HEK293 (cell line): Measurements from ENCODE around the gene SUCLA2.

Experiments
- BCL11A ChIP-seq: fragments of 450-650 bp; formaldehyde crosslinking; IDR thresholded peaks from 2 replicates; pipeline ENCODE4 v1.5.1; 2016; ENCODE audit warnings: low read depth, missing biosample characterization, missing genetic modification characterization
- KLF10 ChIP-seq: fragments of 450-650 bp; IDR thresholded peaks from 2 replicates; pipeline ENCODE4 v1.5.1; 2018; ENCODE audit warnings: missing biosample characterization, mild to moderate bottlenecking, missing genetic modification characterization
- KLF8 ChIP-seq: fragments of 450-650 bp; formaldehyde crosslinking; IDR thresholded peaks from 2 replicates; pipeline ENCODE4 v1.5.1; 2016; ENCODE audit warnings: missing biosample characterization, missing genetic modification characterization
- MZF1 ChIP-seq: fragments of 450-650 bp; formaldehyde crosslinking; IDR thresholded peaks from 2 replicates; pipeline ENCODE4 v1.5.1; 2017; ENCODE audit warnings: missing biosample characterization, missing genetic modification characterization, borderline replicate concordance
- PRDM1 ChIP-seq: fragments of 450-650 bp; formaldehyde crosslinking; IDR thresholded peaks from 2 replicates; pipeline ENCODE4; 2016; ENCODE audit warnings: missing biosample characterization, missing genetic modification characterization
- SCRT1 ChIP-seq: fragments of 450-650 bp; formaldehyde crosslinking; IDR thresholded peaks from 2 replicates; pipeline ENCODE4 v1.5.1; 2016; ENCODE audit warnings: missing biosample characterization, missing genetic modification characterization, borderline replicate concordance
- TRIM28 ChIP-seq: IDR thresholded peaks from 2 replicates; pipeline ENCODE4 v1.6.1; 2011; ENCODE audit warnings: low read length, control low read depth, borderline replicate concordance
- WT1 ChIP-seq: fragments of 450-650 bp; formaldehyde crosslinking; IDR thresholded peaks from 2 replicates; pipeline ENCODE4 v1.5.1; 2016; ENCODE audit warnings: missing biosample characterization, missing genetic modification characterization
- YY1 ChIP-seq: fragments of 450-650 bp; formaldehyde crosslinking; IDR thresholded peaks from 2 replicates; pipeline ENCODE4 v1.5.1; 2018; ENCODE audit warnings: missing biosample characterization, missing genetic modification characterization
- ZBTB1 ChIP-seq: fragments of 450-650 bp; formaldehyde crosslinking; IDR thresholded peaks from 2 replicates; pipeline ENCODE4 v1.5.1; 2016; ENCODE audit warnings: missing biosample characterization, missing genetic modification characterization
- ZBTB20 ChIP-seq: fragments of 450-650 bp; formaldehyde crosslinking; IDR thresholded peaks from 2 replicates; pipeline ENCODE4 v1.5.1; 2016; ENCODE audit warnings: missing biosample characterization, missing genetic modification characterization
- ZBTB7A ChIP-seq: fragments of 450-650 bp; formaldehyde crosslinking; IDR thresholded peaks from 2 replicates; pipeline ENCODE4 v1.5.1; 2016; ENCODE audit warnings: low read depth, missing biosample characterization, missing genetic modification characterization
- ZFHX2 ChIP-seq: fragments of 450-650 bp; formaldehyde crosslinking; conservative IDR thresholded peaks from 2 replicates; pipeline ENCODE4 v1.5.1; 2016; ENCODE audit warnings: missing biosample characterization, missing genetic modification characterization
- ZFP41 ChIP-seq: fragments of 450-650 bp; formaldehyde crosslinking; IDR thresholded peaks from 2 replicates; pipeline ENCODE4 v1.5.1; 2016; ENCODE audit warnings: missing biosample characterization, missing genetic modification characterization, borderline replicate concordance
- ZNF121 ChIP-seq: fragments of 450-650 bp; formaldehyde crosslinking; IDR thresholded peaks from 2 replicates; pipeline ENCODE4 v1.5.1; 2016; ENCODE audit warnings: missing biosample characterization, missing genetic modification characterization
- ZNF2 ChIP-seq: fragments of 450-650 bp; formaldehyde crosslinking; IDR thresholded peaks from 2 replicates; pipeline ENCODE4 v1.5.1; 2016; ENCODE audit warnings: missing biosample characterization, missing genetic modification characterization
- ZNF221 ChIP-seq: fragments of 450-650 bp; formaldehyde crosslinking; IDR thresholded peaks from 2 replicates; pipeline ENCODE4 v1.5.1; 2017; ENCODE audit warnings: missing biosample characterization, missing genetic modification characterization, borderline replicate concordance
- ZNF292 ChIP-seq: fragments of 450-650 bp; formaldehyde crosslinking; IDR thresholded peaks from 2 replicates; pipeline ENCODE4 v1.5.1; 2016; ENCODE audit warnings: low read depth, missing biosample characterization, missing genetic modification characterization, borderline replicate concordance
- ZNF302 ChIP-seq: fragments of 450-650 bp; formaldehyde crosslinking; IDR thresholded peaks from 2 replicates; pipeline ENCODE4 v1.5.1; 2016; ENCODE audit warnings: missing biosample characterization, missing genetic modification characterization, low read depth
- ZNF341 ChIP-seq: fragments of 450-650 bp; formaldehyde crosslinking; IDR thresholded peaks from 2 replicates; pipeline ENCODE4; 2016; ENCODE audit warnings: low read depth, missing biosample characterization, missing genetic modification characterization
- ZNF391 ChIP-seq: fragments of 450-650 bp; formaldehyde crosslinking; IDR thresholded peaks from 2 replicates; pipeline ENCODE4 v1.5.1; 2016; ENCODE audit warnings: low read depth, missing biosample characterization, missing genetic modification characterization, borderline replicate concordance
- ZNF416 ChIP-seq: fragments of 450-650 bp; formaldehyde crosslinking; IDR thresholded peaks from 2 replicates; pipeline ENCODE4 v1.5.1; 2016; ENCODE audit warnings: missing biosample characterization, missing genetic modification characterization
- ZNF48 ChIP-seq: fragments of 450-650 bp; formaldehyde crosslinking; IDR thresholded peaks from 2 replicates; pipeline ENCODE4 v1.5.1; 2016; ENCODE audit warnings: missing biosample characterization, missing genetic modification characterization
- ZNF571 ChIP-seq: fragments of 450-650 bp; formaldehyde crosslinking; IDR thresholded peaks from 2 replicates; pipeline ENCODE4 v1.5.0; 2017; ENCODE audit warnings: missing biosample characterization, missing genetic modification characterization
- ZNF654 ChIP-seq: fragments of 450-650 bp; formaldehyde crosslinking; IDR thresholded peaks from 2 replicates; pipeline ENCODE4 v1.5.1; 2016; ENCODE audit warnings: low read depth, missing biosample characterization, missing genetic modification characterization
- ZSCAN16 ChIP-seq: fragments of 450-650 bp; formaldehyde crosslinking; IDR thresholded peaks from 2 replicates; pipeline ENCODE4 v1.5.1; 2016; ENCODE audit warnings: missing biosample characterization, missing genetic modification characterization
- ZXDB ChIP-seq: fragments of 450-650 bp; formaldehyde crosslinking; IDR thresholded peaks from 2 replicates; pipeline ENCODE4 v1.5.1; 2016; ENCODE audit warnings: missing biosample characterization, missing genetic modification characterization
- TF ChIP-seq, protein P1 (sequence below): fragments of 450-650 bp; formaldehyde crosslinking; IDR thresholded peaks from 2 replicates; pipeline ENCODE4 v1.5.1; 2016; ENCODE audit warnings: missing biosample characterization, missing genetic modification characterization
- TF ChIP-seq, protein P2 (sequence below): fragments of 450-650 bp; formaldehyde crosslinking; IDR thresholded peaks from 2 replicates; pipeline ENCODE4 v1.5.1; 2017; ENCODE audit warnings: missing biosample characterization, mild to moderate bottlenecking, missing genetic modification characterization, moderate library complexity
- TF ChIP-seq, protein P3 (sequence below): fragments of 450-650 bp; formaldehyde crosslinking; IDR thresholded peaks from 2 replicates; pipeline ENCODE4 v1.5.1; 2017; ENCODE audit warnings: missing biosample characterization, missing genetic modification characterization
- TF ChIP-seq, protein P4 (sequence below): fragments of 450-650 bp; formaldehyde crosslinking; IDR thresholded peaks from 2 replicates; pipeline ENCODE4 v1.5.1; 2016; ENCODE audit warnings: missing biosample characterization, missing genetic modification characterization
- TF ChIP-seq, protein P5 (sequence below): fragments of 450-650 bp; IDR thresholded peaks from 2 replicates; pipeline ENCODE4 v1.5.1; 2018; ENCODE audit warnings: missing biosample characterization, missing genetic modification characterization

Gene SUCLA2

DNA sequence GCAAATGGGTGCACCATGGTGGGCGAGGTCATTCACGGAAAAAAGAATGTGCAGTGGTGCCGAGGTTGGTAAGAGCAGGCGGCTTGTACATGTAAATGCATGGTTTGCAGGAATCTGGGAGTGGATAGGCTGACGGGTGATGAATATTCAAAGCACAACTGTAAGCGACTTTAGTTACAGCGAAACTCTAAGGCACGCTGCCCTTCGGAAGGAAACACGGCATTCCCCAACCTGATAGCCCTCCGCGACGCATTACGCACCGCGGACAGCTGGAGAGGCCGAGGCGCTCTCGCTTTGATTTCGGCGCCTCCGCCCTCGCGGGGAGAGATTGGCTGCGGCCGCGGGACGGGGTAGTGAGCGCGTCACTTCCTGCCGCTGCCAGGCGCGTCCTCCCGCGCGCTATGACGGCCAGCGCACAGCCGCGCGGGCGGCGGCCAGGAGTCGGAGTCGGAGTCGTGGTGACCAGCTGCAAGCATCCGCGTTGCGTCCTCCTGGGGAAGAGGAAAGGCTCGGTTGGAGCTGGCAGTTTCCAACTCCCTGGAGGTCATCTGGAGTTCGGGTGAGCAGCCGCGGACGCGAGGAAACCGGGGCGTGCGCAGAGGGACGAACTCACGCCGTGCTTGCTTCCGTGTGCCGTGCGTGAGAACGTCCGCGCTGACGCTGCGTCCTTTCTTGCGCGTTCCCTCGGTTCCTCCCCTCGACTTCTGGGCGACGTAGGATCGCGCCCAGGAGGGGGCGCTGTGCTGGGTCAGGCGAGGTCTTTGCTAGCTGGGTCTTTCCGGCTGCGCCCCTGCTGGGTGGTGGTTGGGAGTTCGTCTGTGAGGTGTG, 36.5 kb upstream of the SUCLA2 start, which contains the start of gene NUDT15 (continued):
- TF ChIP-seq ZNF341 (peak; percentile 66; the same call in 1 of the 2 replicates), BCL11A (tag by site-specific recombination) (0 out of 2 replicates have a peak, but pooled peaks have one; percentile 35), PRDM1 (tag by site-specific recombination) (peak; percentile 64), ZBTB1 (tag by site-specific recombination) (peak; percentile 12; the same call in 1 of the 2 replicates), ZNF571 (no peak), KLF8 (tag by site-specific recombination) (peak; percentile 62; the same call in 1 of the 2 replicates), MZF1 (tag by site-specific recombination) (0 out of 2 replicates have a peak, but pooled peaks have one; percentile 37), ZFHX2 (tag by site-specific recombination) (peak; percentile 69), WT1 (tag by site-specific recombination) (0 out of 2 replicates have a peak, but pooled peaks have one; percentile 66), ZSCAN16 (tag by site-specific recombination) (no peak), SCRT1 (tag by site-specific recombination) (no peak), ZNF48 (tag by site-specific recombination) (no peak), ZNF654 (tag by site-specific recombination) (0 out of 2 replicates have a peak, but pooled peaks have one; percentile 17), ZNF391 (tag by site-specific recombination) (peak; percentile 69; the same call in 1 of the 2 replicates), YY1 (tag by site-specific recombination) (peak; percentile 58), ZNF292 (tag by site-specific recombination) (no peak), KLF10 (tag by site-specific recombination) (peak; percentile 18; the same call in 1 of the 2 replicates), ZNF2 (tag by site-specific recombination) (peak; percentile 88), TRIM28 (peak; percentile 32; the same call in 1 of the 2 replicates), ZXDB (tag by site-specific recombination) (peak; percentile 85), ZFP41 (tag by site-specific recombination) (no peak), ZNF416 (tag by site-specific recombination) (no peak), ZNF121 (tag by site-specific recombination) (0 out of 2 replicates have a peak, but pooled peaks have one; percentile 32), ZNF302 (tag by site-specific recombination) (no peak), ZBTB7A (tag by site-specific recombination) (no peak), ZBTB20 (tag by site-specific recombination) (peak; percentile 40; the same call in 1 of the 2 replicates), ZNF221 (tag by site-specific recombination) (no peak)
- TF ChIP-seq, protein P1, sequence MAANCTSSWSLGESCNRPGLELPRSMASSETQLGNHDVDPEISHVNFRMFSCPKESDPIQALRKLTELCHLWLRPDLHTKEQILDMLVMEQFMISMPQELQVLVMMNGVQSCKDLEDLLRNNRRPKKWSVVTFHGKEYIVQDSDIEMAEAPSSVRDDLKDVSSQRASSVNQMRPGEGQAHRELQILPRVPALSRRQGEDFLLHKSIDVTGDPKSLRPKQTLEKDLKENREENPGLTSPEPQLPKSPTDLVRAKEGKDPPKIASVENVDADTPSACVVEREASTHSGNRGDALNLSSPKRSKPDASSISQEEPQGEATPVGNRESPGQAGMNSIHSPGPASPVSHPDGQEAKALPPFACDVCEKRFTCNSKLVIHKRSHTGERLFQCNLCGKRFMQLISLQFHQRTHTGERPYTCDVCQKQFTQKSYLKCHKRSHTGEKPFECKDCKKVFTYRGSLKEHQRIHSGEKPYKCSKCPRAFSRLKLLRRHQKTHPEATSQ = peak; percentile 93
- TF ChIP-seq, protein P2, sequence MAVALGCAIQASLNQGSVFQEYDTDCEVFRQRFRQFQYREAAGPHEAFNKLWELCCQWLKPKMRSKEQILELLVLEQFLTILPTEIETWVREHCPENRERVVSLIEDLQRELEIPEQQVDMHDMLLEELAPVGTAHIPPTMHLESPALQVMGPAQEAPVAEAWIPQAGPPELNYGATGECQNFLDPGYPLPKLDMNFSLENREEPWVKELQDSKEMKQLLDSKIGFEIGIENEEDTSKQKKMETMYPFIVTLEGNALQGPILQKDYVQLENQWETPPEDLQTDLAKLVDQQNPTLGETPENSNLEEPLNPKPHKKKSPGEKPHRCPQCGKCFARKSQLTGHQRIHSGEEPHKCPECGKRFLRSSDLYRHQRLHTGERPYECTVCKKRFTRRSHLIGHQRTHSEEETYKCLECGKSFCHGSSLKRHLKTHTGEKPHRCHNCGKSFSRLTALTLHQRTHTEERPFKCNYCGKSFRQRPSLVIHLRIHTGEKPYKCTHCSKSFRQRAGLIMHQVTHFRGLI (tag by site-specific recombination) = peak; percentile 47
- TF ChIP-seq, protein P3, sequence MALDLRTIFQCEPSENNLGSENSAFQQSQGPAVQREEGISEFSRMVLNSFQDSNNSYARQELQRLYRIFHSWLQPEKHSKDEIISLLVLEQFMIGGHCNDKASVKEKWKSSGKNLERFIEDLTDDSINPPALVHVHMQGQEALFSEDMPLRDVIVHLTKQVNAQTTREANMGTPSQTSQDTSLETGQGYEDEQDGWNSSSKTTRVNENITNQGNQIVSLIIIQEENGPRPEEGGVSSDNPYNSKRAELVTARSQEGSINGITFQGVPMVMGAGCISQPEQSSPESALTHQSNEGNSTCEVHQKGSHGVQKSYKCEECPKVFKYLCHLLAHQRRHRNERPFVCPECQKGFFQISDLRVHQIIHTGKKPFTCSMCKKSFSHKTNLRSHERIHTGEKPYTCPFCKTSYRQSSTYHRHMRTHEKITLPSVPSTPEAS = peak; percentile 42; the same call in 1 of the 2 replicates
- TF ChIP-seq, protein P4, sequence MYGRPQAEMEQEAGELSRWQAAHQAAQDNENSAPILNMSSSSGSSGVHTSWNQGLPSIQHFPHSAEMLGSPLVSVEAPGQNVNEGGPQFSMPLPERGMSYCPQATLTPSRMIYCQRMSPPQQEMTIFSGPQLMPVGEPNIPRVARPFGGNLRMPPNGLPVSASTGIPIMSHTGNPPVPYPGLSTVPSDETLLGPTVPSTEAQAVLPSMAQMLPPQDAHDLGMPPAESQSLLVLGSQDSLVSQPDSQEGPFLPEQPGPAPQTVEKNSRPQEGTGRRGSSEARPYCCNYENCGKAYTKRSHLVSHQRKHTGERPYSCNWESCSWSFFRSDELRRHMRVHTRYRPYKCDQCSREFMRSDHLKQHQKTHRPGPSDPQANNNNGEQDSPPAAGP (tag by site-specific recombination) = peak; percentile 88; the same call in 1 of the 2 replicates
- TF ChIP-seq, protein P5, sequence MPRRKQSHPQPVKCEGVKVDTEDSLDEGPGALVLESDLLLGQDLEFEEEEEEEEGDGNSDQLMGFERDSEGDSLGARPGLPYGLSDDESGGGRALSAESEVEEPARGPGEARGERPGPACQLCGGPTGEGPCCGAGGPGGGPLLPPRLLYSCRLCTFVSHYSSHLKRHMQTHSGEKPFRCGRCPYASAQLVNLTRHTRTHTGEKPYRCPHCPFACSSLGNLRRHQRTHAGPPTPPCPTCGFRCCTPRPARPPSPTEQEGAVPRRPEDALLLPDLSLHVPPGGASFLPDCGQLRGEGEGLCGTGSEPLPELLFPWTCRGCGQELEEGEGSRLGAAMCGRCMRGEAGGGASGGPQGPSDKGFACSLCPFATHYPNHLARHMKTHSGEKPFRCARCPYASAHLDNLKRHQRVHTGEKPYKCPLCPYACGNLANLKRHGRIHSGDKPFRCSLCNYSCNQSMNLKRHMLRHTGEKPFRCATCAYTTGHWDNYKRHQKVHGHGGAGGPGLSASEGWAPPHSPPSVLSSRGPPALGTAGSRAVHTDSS = no peak
